Activated CD4-positive, CD25-positive, alpha-beta regulatory T cell treated with anti-CD3 and anti-CD28 coated beads, Interleukin-2, amount 50 U/mL, for 16 hours (primary cell): ENCODE measurements around the gene CCDC149.

Experiments used
- DNase-seq: peaks from one replicate; pipeline ENCODE4 v3.0.0-alpha.2; 2020; ENCODE audit warnings: low read depth, low spot score

The CCDC149 gene

GRCh38 chr4:24881508-24882196 lies 31.2 kb downstream of the CCDC149 start:
- DNase-seq = no peak

GRCh38 chr4:24880186-24880585 lies 32.7 kb downstream of the CCDC149 start:
- DNase-seq = no peak

GRCh38 chr4:24878636-24879016 lies 34.2 kb downstream of the CCDC149 start:
- DNase-seq = no peak

GRCh38 chr4:24877868-24878635 lies 34.8 kb downstream of the CCDC149 start:
- no peak for DNase-seq

- no peak for DNase-seq
These were observed 36.4 kb downstream of the CCDC149 start for GRCh38 chr4:24876431-24876830.

GRCh38 chr4:24872720-24873119 lies 40.1 kb downstream of the CCDC149 start:
- DNase-seq = no peak

GRCh38 chr4:24871210-24871609 lies 41.6 kb downstream of the CCDC149 start:
- no peak for DNase-seq

GRCh38 chr4:24867766-24868296 lies 45.0 kb downstream of the CCDC149 start:
- DNase-seq = no peak

GRCh38 chr4:24867251-24867650 lies 45.6 kb downstream of the CCDC149 start:
- no peak for DNase-seq

- DNase-seq = no peak
These were observed 47.4 kb downstream of the CCDC149 start for GRCh38 chr4:24865401-24865800.

- DNase-seq = no peak
These were observed 49.0 kb downstream of the CCDC149 start for GRCh38 chr4:24863799-24864198.

GRCh38 chr4:24862073-24862751 lies 50.6 kb downstream of the CCDC149 start:
- no peak for DNase-seq

- no peak for DNase-seq
These were observed 54.3 kb downstream of the CCDC149 start for GRCh38 chr4:24858550-24858949.

- DNase-seq = no peak
These were observed 54.8 kb downstream of the CCDC149 start for GRCh38 chr4:24858026-24858425.

- no peak for DNase-seq
These were observed 56.3 kb downstream of the CCDC149 start for GRCh38 chr4:24856586-24856985.

GRCh38 chr4:24855741-24856140 lies 57.1 kb downstream of the CCDC149 start:
- no peak for DNase-seq

GRCh38 chr4:24853142-24853541 lies 59.7 kb downstream of the CCDC149 start:
- DNase-seq = no peak

- no peak for DNase-seq
These were observed 62.2 kb downstream of the CCDC149 start for GRCh38 chr4:24850674-24851073.

- DNase-seq = no peak
These were observed 63.1 kb downstream of the CCDC149 start for GRCh38 chr4:24849756-24850155.

- DNase-seq = no peak
These were observed 63.5 kb downstream of the CCDC149 start for GRCh38 chr4:24849351-24849750.

- DNase-seq = no peak
These were observed 66.1 kb downstream of the CCDC149 start for GRCh38 chr4:24846716-24847115.

GRCh38 chr4:24845902-24846301 lies 66.9 kb downstream of the CCDC149 start:
- DNase-seq = no peak
